ENCODE data around the gene ISL2.
"Not testable (repeated sequence)": the region's sequence is repeated elsewhere in the genome, so short reads cannot be mapped to it uniquely, and the experiment has no call there.

Gene ISL2

DNA sequence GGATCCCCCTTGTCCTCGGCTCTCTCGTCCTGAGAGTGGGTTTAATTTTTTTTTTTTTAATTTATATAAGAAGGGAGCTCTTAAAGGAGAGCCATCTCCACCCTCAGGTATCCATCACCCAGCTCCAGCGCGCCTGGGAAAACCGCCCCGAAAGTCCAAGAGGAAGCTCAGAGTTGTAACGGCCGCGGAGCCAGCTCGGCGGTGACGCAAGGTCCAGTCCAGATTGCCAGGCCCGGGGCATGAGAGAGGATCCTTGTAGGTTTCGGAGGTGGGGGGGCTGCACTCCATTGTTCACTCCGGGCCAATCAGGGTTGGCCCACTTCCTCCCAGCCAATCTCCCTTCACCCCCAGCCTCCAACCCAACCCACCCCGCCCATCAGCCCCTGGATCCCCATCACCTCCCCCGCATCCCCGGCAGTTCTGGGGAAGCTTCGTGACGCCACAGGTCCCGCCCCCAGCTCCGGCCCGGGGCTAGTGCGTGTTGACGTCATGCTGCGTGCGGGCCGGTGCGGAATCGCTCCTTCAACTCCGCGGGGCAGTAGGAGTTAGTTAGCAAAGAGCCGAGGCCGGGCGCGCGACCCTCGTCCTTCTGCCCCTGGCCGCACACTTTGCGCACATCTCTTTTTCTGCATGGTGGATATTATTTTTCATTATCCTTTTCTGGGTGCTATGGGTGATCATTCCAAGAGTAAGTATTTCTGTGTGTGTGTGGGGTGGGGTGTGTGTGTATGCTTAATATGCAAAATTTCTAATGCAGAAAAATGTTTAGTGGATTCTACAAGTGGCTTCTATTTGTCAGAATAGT is at the start of gene ISL2:
Gene ISL2 (plus strand): TSS at position 520 of the 805 bp plus-strand sequence. CDS start 111 bp downstream, at position 631.
- DNase-seq, result no peak

DNA sequence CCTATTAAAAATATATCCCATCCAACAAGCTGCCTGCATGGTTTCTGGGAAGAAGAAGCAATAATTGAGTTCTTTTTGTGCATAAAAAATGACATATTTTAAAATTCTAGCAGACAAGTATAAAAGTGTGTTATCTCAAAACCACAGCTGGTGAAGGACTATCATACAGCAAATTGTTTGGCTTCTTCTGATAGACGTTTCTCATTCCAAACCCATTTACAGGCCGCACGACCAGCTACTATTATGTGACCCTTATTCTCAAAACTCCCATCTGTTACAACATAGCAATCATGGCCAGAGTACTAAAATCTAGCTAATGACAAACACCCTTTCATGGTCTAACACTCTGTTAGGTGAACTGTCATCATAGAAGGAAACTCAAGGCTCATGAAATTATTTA is 47.0 kb upstream of the ISL2 start:
- DNase-seq, result no peak

DNA sequence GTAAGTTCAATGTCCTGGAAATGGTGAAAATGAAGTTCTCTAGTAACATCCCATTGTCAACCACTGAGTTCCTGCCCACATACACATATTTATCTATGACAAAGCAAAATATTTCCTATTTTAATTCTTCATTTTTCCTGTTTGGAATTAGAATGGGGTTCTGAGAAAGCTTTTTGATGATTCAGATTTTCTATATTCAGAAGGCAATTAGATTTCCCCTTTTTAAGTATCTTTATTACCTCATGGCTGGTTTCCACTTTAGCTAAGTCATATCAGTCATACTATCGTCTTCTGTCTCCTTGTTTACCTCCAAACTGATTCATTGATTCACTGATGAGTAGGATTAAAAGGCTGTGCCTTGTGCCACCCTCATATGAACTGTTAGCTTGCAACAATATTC is 43.2 kb upstream of the ISL2 start:
- no peak for DNase-seq

DNA sequence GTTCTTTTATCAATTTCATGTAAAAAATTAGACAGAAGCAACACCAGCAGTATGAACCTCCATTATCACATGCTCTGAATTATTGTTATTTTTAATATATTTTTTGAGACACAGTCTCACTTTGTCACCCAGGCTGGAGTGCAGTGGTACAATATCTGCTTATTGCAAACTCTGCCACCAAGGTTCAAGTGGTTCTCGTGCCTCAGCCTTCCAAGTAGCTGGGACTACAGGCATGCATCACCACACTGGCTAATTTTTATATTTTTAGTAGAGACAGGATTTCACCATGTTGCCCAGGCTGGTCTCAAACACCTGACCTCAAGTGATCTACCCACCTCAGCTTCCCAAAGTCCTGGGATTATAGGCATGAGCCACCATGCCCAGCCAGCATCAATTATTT is 42.1 kb upstream of the ISL2 start:
- DNase-seq, result not testable (repeated sequence)

DNA sequence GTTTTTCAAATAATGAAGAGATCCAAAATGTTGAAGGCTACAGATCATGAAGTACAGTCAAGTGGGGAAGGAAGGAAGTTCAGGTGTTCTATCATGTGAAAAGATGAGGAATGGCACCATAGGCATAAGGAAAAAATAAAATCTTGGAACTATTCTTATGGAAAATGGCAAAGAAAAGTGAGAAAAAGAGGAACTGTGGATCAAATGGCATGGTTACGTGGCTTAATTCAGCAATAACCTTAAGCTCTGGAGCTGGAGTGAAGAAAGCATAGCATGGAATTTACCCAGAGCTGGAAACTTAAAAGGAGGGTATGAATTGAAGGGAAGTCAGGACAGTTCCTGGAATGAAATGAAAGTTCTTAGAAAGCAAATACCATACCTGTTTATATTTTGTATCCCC is 39.7 kb upstream of the ISL2 start:
- DNase-seq, result no peak

DNA sequence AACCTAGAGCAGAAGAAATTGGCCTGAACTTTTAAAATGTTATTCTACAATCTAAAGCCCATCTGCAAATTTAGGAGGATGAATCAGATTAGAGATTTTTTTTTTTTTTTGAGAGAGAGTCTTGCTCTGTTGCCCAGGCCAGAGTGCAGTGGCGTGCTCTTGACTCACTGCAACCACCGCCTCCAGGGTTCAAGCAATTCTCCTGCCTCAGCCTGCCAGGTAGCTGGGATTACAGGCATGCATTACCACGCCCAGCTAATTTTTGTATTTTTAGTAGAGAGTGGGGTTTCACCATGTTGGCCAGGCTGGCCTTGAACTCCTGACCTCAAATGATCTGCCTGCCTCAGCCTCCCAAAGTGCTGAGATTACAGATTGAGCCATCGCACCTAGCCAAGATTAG is 38.6 kb upstream of the ISL2 start:
- not testable (repeated sequence) for DNase-seq

DNA sequence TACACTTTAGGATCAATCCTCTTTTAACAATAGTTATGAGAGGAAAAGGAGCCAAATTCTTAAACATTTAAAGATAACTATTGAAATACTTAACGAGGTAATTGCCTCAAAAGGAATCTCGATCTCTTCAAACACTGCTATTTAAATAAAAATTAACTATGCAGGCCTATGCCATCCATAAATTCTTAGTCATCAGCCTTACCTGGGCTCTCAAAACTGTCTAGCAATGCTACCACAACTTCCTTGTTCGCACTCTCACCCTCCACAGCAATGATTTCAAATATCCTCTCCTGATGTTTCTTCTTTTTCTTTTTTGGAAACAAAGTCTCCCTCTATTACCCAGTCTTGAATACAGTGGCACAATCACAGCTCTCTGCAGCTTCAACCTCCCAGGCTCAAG is 37.6 kb upstream of the ISL2 start:
- no peak for DNase-seq

DNA sequence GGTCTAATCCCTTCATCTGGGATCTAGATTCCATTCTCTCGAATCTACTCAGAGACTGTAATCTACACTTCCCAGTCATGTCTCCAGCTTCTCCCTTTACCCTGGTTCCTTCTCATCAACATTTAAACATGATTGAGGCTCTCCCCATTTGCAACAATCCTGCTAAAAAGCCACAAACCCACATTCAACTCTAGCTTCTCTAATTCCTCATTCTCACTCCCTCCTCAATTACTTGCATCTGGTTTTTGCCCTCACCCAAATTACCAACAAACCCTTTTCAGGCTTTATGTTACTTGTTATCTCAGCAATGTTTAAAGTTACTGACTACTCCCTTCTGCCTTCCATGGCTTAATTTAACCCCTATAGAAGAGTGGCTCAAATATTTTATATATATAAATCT is 36.8 kb upstream of the ISL2 start:
- no peak for DNase-seq

DNA sequence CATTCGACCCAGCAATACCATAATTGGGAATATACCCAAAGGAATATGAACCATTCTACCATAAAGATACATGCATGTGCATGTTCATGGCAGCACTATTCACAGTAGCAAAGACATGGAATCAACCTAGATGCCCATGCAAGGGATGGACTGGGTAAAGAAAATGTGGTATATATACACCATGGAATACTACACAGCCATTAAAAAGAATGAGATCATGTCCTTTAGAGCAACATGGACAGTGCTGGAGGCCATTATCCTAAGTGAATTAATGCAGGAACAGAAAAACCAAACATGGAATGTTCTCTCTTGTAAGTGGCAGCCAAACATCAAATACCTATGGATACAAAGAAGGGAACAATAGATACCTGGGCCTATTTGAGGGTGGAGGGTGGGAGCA is 32.7 kb upstream of the ISL2 start:
- no peak for DNase-seq

DNA sequence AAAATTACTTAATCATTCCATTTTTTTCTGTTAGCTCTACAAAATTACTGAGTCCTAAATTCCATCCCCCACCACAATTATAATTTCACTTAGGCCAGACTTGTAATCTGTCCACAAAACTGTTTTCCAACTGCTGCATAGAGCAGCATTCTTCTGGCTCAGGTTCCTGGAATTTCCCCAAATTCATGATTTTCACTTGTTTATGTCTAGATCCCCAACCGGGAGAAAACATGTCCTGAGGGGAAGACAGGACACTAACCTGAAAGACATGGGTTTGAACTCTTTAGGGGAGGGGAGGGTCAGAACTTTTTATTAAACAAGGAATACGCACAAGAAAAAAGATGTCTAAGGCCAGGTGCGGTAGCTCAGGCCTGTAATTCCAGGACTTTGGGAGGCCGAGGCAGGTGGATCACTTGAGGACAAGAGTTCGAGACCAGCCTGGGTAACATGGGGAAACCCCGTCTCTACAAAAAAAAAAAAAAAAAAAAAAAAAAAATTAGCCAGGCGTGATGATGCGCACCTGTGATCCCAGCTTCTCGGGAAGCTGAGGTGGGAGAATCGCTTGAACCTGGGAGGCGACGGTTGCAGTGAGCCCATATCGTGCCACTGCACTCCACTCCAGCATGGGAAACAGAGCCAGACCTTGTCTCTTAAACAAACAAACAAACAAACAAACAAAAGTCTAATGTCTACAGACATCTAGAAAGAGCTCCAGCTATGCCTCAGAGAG is 26.8 kb upstream of the ISL2 start:
- no peak for DNase-seq

DNA sequence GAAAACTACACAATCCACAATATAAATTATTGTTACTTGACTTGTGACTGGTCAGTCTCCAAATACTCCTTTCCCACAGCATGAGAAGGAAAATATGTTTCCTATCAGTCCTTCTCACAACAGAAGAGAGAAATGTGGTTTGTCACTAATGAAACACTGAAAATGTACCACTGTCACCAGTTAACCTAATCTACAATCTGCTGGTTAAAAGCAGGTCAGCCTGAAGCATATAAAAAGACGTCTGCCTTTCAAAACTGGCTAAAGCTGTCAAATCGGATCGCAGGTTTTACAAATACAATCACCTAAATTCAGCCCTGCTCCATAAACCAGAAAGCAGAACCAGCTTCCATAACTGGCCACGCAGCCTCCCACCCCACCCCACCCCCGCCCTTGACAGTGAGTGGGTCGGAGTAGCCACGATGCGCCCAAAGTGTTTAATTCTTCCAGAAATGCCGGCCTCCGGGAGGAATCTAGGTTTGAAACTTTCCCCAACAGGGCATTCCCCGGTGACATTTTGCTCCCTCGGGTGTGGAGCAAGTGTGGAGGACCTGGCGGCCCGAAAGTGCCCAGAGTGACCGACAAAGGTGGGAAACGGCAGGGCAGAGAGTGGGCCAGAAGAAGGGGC is 26.0 kb upstream of the ISL2 start:
- peak; percentile 29 for DNase-seq

DNA sequence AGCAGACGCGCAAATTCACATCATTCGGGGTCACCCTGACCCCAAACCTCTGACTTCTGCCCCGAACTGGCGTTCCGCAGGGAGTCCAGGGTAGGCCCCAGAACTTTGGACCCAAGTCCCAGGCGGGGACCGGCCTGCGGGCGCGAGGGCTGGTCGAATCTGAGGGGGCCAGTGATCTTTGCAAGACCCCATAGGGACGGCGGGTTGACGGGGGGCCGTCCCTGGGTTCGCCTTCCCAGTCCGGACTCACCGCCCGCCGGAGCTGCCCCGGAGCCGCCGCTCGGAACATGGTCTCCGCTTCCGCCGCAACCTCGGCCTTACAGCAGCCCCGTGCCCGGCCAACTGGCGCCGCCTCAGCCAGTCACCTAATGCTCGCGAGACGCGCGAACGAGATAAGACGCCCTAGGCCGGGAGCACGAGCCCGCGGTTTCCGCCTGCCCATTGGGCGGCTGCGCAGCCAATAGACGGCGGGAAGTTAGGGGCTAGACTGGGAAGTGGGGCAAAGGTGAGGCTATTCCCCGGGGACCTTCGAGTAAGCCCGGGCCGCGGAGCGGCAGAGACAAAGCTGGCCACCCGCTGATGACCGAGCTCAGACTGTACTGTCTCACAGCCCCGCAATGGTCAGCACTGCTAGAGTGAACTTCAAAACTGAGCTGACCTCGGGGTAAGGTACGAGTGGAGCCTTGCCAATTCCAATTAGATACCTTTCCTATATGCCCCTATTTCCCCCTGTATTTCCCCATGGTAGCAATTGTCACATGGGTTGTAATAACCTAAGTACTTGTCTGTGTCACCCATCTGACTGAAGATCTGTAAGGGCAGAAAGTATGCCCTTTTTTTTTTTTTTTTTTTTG is 25.2 kb upstream of the ISL2 start, which contains the start of gene ETFA:
Gene ETFA (minus strand): TSS at position 370 of the 854 bp plus-strand sequence. CDS start 81 bp downstream, at position 289.
- peak; percentile 87 for DNase-seq

DNA sequence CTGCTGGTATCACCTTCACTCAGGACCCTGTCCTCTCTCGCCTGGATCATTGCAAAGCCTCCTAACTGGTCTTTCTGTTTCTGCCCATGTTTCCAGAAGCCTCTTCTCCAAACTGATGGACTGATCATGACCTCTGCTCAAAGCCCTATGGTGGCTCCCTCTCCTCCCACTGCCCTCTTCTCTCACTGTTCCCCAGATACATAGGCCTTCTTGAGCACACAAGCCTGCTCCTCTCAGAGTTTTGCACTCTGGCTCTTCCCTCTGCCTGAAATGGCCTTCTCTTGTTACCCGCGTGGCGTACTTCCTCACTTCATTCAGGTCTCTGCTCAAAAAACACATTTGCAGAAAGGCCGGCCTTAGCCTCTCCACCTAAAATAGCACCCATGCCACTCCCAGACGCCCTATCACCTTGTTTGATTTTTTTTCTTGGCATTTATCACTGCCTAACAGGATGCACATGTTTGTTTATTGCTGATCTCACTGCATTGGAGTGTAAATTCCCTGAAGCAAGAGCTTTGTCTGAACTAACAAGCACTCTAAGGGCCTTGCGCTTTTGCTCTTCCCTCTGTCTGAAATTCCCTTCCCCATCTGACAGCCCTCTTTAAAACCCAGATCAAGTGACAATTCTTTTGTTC is 23.9 kb upstream of the ISL2 start:
- DNase-seq, result no peak

DNA sequence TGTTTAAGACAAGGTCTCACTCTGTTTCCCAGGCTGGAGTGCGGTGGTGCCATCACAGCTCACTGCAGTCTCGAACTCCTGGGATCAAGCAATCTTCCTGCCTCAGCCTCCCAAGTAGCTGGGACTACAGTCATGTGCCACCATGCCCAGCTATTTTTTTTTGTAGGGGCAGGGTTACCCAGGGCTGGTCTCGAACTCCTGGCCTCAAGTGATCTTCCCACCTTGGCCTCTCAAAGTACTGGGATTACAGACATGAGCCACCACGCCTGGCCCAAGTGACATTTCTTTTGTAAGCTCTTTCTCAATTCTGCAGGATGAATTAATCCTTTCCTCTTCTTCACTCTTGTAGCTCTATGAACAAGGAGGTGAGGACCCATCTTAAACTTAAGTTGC is 23.4 kb upstream of the ISL2 start:
- DNase-seq, result not testable (repeated sequence)

DNA sequence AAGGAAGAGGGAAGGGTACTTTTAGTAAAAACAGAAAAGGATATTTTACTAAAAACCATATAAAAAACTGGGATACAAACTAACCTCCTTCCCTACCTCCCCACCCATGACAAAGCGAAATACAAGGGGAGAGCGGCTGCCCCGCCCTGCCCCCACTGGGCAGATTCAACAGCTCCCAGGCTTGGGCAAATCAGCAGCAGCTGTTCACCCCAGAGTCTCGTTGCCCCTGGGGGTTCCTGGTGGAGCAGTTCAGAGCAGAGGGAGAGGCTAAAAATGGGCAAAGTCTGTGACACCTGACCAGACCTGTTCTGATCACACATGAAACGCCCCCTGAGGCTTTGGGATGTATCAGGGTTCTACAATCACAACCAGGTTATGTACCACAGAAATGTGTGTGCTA is 22.8 kb upstream of the ISL2 start:
- no peak for DNase-seq

DNA sequence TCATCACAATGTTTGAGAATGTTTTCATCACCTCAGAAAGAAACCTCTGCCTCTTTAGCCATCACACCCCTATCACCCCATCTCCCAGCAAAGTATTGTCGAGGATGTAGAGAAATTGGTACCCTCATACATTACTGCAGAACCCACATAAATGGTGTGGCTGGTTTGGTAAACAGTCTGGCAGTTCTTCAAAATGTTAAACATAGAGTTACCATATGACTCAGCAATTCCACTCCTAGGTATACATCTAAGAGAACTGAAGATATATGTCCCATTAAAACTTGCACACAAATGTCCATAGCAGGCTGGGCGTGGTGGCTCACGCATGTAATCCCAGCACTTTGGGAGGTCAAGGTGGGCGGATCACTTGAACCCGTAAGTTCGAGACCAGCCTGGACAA is 16.6 kb upstream of the ISL2 start:
- DNase-seq, result no peak

DNA sequence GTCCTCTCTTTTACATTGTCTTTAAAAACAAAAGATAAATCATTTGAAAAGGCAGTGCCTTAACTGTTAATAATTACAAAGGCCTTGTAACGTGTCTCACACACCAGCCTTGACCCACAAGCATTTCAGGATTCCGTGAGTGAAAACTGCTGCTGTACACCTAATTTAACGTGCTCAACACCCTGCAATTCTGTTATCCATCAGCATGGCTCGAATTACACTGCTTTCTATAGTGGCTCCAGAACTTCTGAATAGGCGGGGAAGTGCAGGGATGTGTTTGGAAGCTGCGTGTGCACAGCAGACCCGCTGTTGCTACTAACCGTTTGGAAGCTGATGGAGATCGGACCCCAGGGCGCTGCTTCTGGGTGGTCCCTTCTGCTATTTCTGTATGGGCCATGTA is 15.4 kb upstream of the ISL2 start:
- DNase-seq, result no peak

DNA sequence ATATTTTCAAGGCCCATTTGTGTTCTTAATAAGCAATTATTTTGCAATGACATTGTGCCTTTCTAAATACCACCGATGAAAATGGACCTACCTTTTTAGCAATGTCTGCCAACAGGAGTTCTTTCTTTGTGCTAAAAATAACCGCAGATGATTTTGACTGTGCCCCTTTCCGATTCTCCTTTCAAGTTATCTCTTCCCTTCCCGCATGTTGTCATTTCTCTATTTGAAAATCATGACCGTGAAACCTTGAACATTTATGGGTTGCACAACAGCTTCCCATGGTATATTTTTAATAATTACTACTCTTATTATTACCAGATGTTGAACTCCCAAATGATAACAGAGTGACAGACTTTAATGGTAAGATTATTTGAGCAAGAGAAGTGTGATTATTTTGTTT is 15.0 kb upstream of the ISL2 start:
- no peak for DNase-seq

DNA sequence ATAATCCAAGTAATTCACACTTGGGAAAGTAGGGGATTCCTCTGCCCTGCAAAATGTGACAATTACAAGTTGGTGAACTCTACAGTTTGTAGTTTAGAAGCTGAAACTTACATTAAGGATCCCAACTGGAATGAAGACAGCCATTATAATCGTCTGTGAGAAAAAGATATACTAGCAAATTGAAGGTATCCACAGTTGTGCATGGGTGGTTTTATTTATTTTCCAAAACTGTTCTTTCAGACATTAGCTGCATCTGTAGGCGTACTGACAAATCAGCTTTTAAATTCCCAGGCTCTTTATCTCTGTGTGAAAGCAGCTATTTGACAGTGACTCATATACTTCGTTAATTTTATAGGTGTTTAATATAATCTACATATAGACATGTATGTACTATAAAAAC is 12.5 kb upstream of the ISL2 start:
- DNase-seq, result no peak

DNA sequence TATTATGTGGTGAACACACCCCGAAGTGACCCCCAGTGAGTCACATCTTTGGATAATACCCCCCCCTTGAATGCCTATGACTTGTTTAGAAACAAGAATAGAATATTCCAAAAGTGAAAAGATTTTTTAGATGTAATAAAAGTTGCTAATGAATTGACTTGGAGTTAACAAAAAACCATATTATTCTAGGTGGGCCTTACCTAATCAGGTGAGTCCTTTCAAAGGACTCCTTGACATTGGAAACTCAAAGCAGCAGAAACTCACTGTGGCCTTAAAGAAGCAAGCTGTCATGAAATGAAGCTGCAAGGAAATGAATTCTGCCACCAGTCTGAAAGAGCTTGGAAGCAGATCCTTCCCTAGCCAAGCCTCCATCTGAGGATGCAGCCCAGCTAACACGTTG is 10.9 kb upstream of the ISL2 start:
- no peak for DNase-seq

DNA sequence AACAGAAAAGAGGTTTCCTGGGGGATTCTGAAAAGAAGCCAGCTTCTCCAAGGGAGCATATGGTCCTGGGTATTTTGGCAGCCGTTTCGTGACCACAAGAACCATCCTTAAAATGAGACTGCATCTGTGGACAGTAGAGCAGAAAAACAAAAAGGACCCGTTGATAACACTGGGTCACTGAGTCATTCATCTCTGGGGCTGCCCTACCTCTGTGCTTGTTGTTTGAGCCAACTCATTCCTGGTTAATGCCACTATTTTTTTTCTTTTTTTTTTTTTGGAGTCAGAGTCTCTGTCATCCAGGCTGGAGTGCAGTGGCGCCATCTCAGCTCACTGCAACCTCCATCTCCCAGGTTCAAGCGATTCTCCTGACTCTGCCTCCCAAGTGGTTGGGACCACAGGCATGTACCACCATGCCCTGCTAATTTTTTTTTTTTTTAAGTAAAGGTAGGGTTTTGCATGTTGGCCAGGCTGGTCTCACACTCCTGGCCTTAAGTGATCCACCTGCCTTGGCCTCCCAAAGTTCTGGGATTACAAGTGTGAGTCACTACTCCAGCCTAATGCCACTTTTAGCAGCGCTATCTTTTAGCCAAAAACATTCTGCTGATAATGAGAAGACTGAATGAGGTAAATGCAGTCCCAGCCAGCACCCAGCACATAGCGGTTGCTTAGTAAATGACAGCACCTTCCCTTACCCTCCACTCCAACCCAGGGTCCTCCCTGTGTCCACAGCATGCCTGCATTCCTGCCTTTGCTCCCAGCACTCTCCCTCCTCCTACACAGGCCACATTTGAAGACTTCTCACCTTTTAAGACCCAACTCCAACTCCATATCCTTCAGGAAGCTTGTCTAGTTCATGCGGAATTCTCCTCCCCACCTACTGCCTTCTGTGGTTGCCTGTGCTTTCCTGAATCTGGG is 9.1 kb upstream of the ISL2 start:
- DNase-seq, result no peak
